ENCODE results near the gene ARL4D. TPM values are rescaled to one million over a fixed set of nuclear protein-coding genes. Genes with fewer than 3 reads are reported as not detected.

Gene ARL4D
- total and polyA plus RNA-seq, 2 experiments from 2014 or later = 35.3 to 99.9 TPM

DNA sequence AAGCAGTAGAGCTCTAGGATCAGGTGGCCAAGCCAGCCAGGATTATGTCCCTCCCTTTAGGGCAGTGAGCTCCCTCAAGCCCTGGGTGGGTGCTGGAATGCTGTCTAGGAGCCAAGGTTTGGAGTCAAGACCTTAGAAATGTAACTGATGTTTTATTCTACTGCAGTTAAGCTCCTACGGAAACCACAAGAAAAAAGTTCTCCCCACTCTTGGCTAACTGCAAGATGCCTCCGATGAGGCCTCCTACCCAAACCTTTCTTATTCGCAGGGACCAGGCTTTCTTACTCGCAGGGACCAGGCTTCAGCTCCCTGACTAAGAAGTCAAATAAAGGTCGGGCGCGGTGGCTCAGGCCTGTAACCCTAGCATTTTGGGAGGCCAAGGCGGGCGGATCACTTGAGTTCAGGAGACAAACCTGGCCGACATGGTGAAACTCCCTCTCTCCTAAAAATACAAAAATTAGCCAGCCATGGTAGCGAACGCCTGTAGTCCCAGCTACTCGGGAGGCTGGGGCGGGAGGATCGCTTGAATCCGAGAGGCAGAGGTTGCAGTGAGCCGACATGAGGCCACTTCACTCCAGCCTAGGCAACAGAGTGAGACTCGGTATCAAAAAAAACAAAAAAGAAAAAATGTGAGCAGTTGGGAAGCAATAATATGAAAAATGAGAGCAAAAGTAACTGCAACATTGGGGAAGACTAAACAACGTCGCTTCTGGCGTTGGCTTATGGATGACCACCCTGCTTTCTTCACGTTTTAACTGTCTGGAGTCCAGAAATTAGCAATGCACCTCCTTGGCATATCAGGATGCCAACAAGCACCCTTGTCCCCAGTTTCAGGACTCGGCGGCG is 31.7 kb upstream of the ARL4D start:
- Histone ChIP-seq H3K9me2 (replicated peaks; ENCODE audit: insufficient read depth) (no peaks in the 10 kb centered on the region), H3K79me2 (peaks cover 9% of the 10 kb centered on the region), H3K27ac (peak overlapping the region; percentile 85), H3K36me3 (replicated peaks; ENCODE audit: insufficient read depth, low read depth) (no peaks in the 10 kb centered on the region), H3K27me3 (no peaks in the 10 kb centered on the region), H3K4me2 (peak overlapping the region; percentile 81), H3K4me1 (ENCODE audit: insufficient read depth) (peaks cover 26% of the 10 kb centered on the region), H4K20me1 (ENCODE audit: insufficient read depth, poor library complexity, severe bottlenecking) (no peaks in the 10 kb centered on the region), H3K4me3 (no peak overlapping the region), H2AFZ (no peak overlapping the region), H3K9me3 (ENCODE audit: low read depth) (no peaks in the 10 kb centered on the region)
- DNase-seq (ENCODE audit: low spot score) = no peak
- 86% methylated on average over 25 of the region's 25 CpGs for WGBS (ENCODE audit: low lambda C conversion rate, missing lambda C conversion rate)
- TF ChIP-seq EZH2phosphoT487 (IDR thresholded peaks at IDR 0.05; ENCODE audit: low read depth, severe bottlenecking, unreplicated experiment) = no peak
- TF ChIP-seq, protein P1, sequence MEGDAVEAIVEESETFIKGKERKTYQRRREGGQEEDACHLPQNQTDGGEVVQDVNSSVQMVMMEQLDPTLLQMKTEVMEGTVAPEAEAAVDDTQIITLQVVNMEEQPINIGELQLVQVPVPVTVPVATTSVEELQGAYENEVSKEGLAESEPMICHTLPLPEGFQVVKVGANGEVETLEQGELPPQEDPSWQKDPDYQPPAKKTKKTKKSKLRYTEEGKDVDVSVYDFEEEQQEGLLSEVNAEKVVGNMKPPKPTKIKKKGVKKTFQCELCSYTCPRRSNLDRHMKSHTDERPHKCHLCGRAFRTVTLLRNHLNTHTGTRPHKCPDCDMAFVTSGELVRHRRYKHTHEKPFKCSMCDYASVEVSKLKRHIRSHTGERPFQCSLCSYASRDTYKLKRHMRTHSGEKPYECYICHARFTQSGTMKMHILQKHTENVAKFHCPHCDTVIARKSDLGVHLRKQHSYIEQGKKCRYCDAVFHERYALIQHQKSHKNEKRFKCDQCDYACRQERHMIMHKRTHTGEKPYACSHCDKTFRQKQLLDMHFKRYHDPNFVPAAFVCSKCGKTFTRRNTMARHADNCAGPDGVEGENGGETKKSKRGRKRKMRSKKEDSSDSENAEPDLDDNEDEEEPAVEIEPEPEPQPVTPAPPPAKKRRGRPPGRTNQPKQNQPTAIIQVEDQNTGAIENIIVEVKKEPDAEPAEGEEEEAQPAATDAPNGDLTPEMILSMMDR (IDR thresholded peaks at IDR 0.05; ENCODE audit: poor library complexity) = no peak
- TF ChIP-seq EZH2 (IDR thresholded peaks at IDR 0.05; ENCODE audit: borderline replicate concordance) = no peak

DNA sequence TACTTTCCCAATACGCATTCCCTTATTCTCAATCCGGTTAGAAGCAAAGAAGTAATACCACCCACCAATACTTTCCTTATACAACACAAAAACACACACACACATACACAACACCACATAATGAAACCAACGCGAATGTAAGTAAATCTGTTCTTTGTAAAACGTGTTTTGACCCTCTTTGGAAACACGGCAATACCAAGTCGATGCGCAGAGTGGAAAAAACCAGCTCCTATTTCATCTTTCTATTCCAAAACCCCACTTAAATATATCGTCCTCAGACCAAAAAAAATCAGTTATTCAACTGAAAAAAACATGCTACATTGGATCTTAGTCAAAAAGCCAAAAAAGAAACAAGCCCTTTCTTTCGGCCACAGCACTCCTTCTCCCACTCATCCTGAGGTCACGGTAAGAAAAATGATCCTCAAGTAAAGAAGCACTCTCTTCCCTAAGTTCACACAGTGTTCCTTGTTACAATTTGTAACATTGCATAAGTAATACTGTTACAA is 31.0 kb upstream of the ARL4D start:
- Histone ChIP-seq H3K79me2 (peaks cover 9% of the 10 kb centered on the region), H3K4me2 (peak overlapping the region; percentile 81), H4K20me1 (ENCODE audit: insufficient read depth, poor library complexity, severe bottlenecking) (no peaks in the 10 kb centered on the region), H3K4me3 (no peak overlapping the region), H3K36me3 (replicated peaks; ENCODE audit: insufficient read depth, low read depth) (no peaks in the 10 kb centered on the region), H3K9me3 (ENCODE audit: low read depth) (no peaks in the 10 kb centered on the region), H2AFZ (no peak overlapping the region), H3K4me1 (ENCODE audit: insufficient read depth) (peaks cover 22% of the 10 kb centered on the region), H3K27me3 (no peaks in the 10 kb centered on the region), H3K9me2 (replicated peaks; ENCODE audit: insufficient read depth) (no peaks in the 10 kb centered on the region), H3K27ac (peak overlapping the region; percentile 85)
- no peak for TF ChIP-seq EZH2phosphoT487 (IDR thresholded peaks at IDR 0.05; ENCODE audit: low read depth, severe bottlenecking, unreplicated experiment)
- TF ChIP-seq EZH2 (IDR thresholded peaks at IDR 0.05; ENCODE audit: borderline replicate concordance) = no peak
- TF ChIP-seq, protein P1 (IDR thresholded peaks at IDR 0.05; ENCODE audit: poor library complexity) = no peak
- DNase-seq (ENCODE audit: low spot score) = peak; percentile 82
- WGBS (ENCODE audit: low lambda C conversion rate, missing lambda C conversion rate) = 15% methylated on average over 11 of the region's 11 CpGs

GRCh38 chr17:43368740-43369506 is 29.9 kb upstream of the ARL4D start:
- peak overlapping the region; percentile 2 for H3K4me3 ChIP-seq
- peak overlapping the region; percentile 81 for H3K4me2 ChIP-seq
- WGBS (ENCODE audit: low lambda C conversion rate, missing lambda C conversion rate) = 21% methylated on average over 38 of the region's 51 CpGs
- TF ChIP-seq, protein P1 (IDR thresholded peaks at IDR 0.05; ENCODE audit: poor library complexity) = peak; percentile 19
- TF ChIP-seq EZH2 (IDR thresholded peaks at IDR 0.05; ENCODE audit: borderline replicate concordance) (no peak), EZH2phosphoT487 (IDR thresholded peaks at IDR 0.05; ENCODE audit: low read depth, severe bottlenecking, unreplicated experiment) (no peak)
- no peaks in the 10 kb centered on the region for H3K36me3 ChIP-seq (replicated peaks; ENCODE audit: insufficient read depth, low read depth)
- H4K20me1 ChIP-seq (ENCODE audit: insufficient read depth, poor library complexity, severe bottlenecking) = no peaks in the 10 kb centered on the region
- H3K79me2 ChIP-seq = peaks cover 3% of the 10 kb centered on the region
- no peaks in the 10 kb centered on the region for H3K9me3 ChIP-seq (ENCODE audit: low read depth)
- DNase-seq (ENCODE audit: low spot score) = peak; percentile 90
- peak overlapping the region; percentile 60 for H2AFZ ChIP-seq
- peak overlapping the region; percentile 85 for H3K27ac ChIP-seq
- peaks cover 22% of the 10 kb centered on the region for H3K4me1 ChIP-seq (ENCODE audit: insufficient read depth)
- H3K27me3 ChIP-seq = no peaks in the 10 kb centered on the region
- H3K9me2 ChIP-seq (replicated peaks; ENCODE audit: insufficient read depth) = no peaks in the 10 kb centered on the region
